Measurements from ENCODE around the gene MED9. TPM values are rescaled to one million over a fixed set of nuclear protein-coding genes. Genes with fewer than 3 reads are reported as not detected.

The MED9 gene
- total and polyA plus RNA-seq, 2 of the 4 experiments (the other 2 are of a cell fraction): 6.1 to 10.1 TPM

DNA sequence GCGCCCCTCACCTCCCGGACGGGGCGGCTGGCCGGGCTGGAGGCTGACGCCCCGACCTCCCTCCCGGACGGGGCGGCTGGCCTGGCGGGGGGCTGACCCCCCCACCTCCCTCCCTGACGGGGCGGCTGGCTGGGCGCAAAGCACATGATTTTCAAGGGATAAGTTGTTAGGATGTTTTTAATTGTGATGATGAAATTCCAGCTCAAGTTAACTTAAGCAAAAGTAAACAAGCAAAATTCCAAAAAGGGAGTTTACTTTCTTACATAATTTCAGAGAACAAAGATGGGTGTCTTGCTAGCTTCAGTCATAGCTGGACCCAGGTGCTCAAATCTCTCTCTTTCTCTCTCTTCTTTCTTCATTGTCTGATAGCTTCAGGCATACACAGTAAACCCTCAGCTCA, 33.6 kb upstream of the MED9 start:
- BruUV-seq (replicated peaks): no TSS peak
- dilution Hi-C loops (cut with HindIII; ENCODE audit: low sequenced_read_pairs, unreplicated experiment) (no loop called here), intact Hi-C loops (cut with micrococcal nuclease) (no loop called here), in situ Hi-C loops (cut with MboI; ENCODE audit: low sequenced_read_pairs) (no loop called here)
- Histone ChIP-seq H4K20me1 (ENCODE audit: insufficient read depth, low read length) (no peaks in the 10 kb centered on the region), H3K9ac (ENCODE audit: low read depth, low read length) (no peak overlapping the region), H2BK20ac (ENCODE audit: low read depth, low read length) (peak overlapping the region; percentile 66; the same call in 1 of the 2 replicates), H3K4ac (ENCODE audit: low read depth, low read length) (peak overlapping the region; percentile 58), H3K56ac (ENCODE audit: extremely low read depth, insufficient read depth, low read length) (no peak overlapping the region), H2AK9ac (replicated peaks; ENCODE audit: low read depth, low read length, poor library complexity) (no peak overlapping the region), H3K4me3 (ENCODE audit: insufficient read depth, low read depth, low read length) (no peak overlapping the region), H2AFZ (replicated peaks; ENCODE audit: low read length, poor library complexity) (no peak overlapping the region), H3K18ac (ENCODE audit: low read depth, low read length) (no peak overlapping the region; the same call in 1 of the 2 replicates), H2BK5ac (ENCODE audit: low read depth, low read length, poor library complexity, severe bottlenecking) (no peak overlapping the region), H3K79me1 (ENCODE audit: low read depth in 1 of 2, low read length in 2 of 2) (no peaks in the 10 kb centered on the region), H3K4me1 (ENCODE audit: control insufficient read depth, insufficient read depth, low read length) (peaks cover 11% of the 10 kb centered on the region), H3K9me1 (ENCODE audit: insufficient read depth, low read length) (peaks cover 14% of the 10 kb centered on the region), H3K4me2 (ENCODE audit: low read depth, low read length) (no peak overlapping the region), H3K36me3 (ENCODE audit: control insufficient read depth, insufficient read depth, low read length) (no peaks in the 10 kb centered on the region), H2BK15ac (ENCODE audit: low read depth, low read length) (0 out of 3 replicates have a peak overlapping the region, but pooled peaks have one; percentile 74), H3K9me3 (ENCODE audit: control insufficient read depth, insufficient read depth, low read length) (no peaks in the 10 kb centered on the region), H3K27me3 (ENCODE audit: control insufficient read depth, insufficient read depth, low read length) (no peaks in the 10 kb centered on the region), H4K91ac (ENCODE audit: insufficient read depth, low read depth, low read length) (no peak overlapping the region), H2AK5ac (ENCODE audit: low read depth, low read length) (0 out of 2 replicates have a peak overlapping the region, but pooled peaks have one; percentile 43), H4K5ac (ENCODE audit: low read depth, low read length) (no peak overlapping the region), H2BK120ac (ENCODE audit: low read depth, low read length) (peak overlapping the region; percentile 75), H4K8ac (ENCODE audit: low read depth in 2 of 2, low read length in 2 of 2) (no peak overlapping the region), H3K23ac (ENCODE audit: low read depth, low read length) (0 out of 2 replicates have a peak overlapping the region, but pooled peaks have one; percentile 78), H3K27ac (ENCODE audit: insufficient read depth, low read length) (no peak overlapping the region), H3K14ac (replicated peaks; ENCODE audit: low read depth, low read length) (peak overlapping the region; percentile 50)
- ChIA-PET CTCF (no interaction called here), POLR2A (ENCODE audit: unreplicated experiment) (no interaction called here)
- no CpG with 5 or more reads among the region's 14 CpGs for WGBS, 2 experiments (ENCODE audit: extremely low coverage in 2 of 2, insufficient read length in 1 of 2)
- ATAC-seq (ENCODE audit: low read depth) (no peak), DNase-seq (peak; percentile 43)
- TF ChIP-seq MXI1 (IDR thresholded peaks at IDR 0.05; ENCODE audit: borderline replicate concordance, low read depth, low read length) (no peak), NFE2L2 (IDR thresholded peaks at IDR 0.05; ENCODE audit: low read depth, low read length) (no peak), CEBPB (IDR thresholded peaks at IDR 0.05; ENCODE audit: low read depth, low read length) (no peak), RAD21 (IDR thresholded peaks at IDR 0.05; ENCODE audit: low read length) (no peak)
- TF ChIP-seq, protein P1, sequence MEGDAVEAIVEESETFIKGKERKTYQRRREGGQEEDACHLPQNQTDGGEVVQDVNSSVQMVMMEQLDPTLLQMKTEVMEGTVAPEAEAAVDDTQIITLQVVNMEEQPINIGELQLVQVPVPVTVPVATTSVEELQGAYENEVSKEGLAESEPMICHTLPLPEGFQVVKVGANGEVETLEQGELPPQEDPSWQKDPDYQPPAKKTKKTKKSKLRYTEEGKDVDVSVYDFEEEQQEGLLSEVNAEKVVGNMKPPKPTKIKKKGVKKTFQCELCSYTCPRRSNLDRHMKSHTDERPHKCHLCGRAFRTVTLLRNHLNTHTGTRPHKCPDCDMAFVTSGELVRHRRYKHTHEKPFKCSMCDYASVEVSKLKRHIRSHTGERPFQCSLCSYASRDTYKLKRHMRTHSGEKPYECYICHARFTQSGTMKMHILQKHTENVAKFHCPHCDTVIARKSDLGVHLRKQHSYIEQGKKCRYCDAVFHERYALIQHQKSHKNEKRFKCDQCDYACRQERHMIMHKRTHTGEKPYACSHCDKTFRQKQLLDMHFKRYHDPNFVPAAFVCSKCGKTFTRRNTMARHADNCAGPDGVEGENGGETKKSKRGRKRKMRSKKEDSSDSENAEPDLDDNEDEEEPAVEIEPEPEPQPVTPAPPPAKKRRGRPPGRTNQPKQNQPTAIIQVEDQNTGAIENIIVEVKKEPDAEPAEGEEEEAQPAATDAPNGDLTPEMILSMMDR (conservative IDR thresholded peaks at IDR 0.05; ENCODE audit: low read depth, low read length): no peak
